Mesendoderm (in vitro differentiated cells): ENCODE results near the gene EXOSC5.
"Not testable (repeated sequence)": the region's sequence is repeated elsewhere in the genome, so short reads cannot be mapped to it uniquely, and the experiment has no call there.

Source experiments
- DNase-seq: peaks from one replicate; pipeline ENCODE4 v3.0.0; 2013
- H2AK5ac ChIP-seq: 2 replicates; pipeline ENCODE4 v1.6.1; 2013; ENCODE audit warnings: low read length, inconsistent platforms
- H2BK120ac ChIP-seq: 2 replicates; pipeline ENCODE4 v1.6.1; 2013; ENCODE audit warnings: low read depth, mild to moderate bottlenecking, low read length, moderate library complexity, mixed read lengths
- H2BK15ac ChIP-seq: replicated peaks from 2 replicates; pipeline ENCODE4 v1.6.1; 2013; ENCODE audit warnings: low read depth, mild to moderate bottlenecking, moderate library complexity
- H2BK5ac ChIP-seq: 2 replicates; pipeline ENCODE4 v1.6.1; 2013; ENCODE audit warnings: low read length, inconsistent platforms
- H3K18ac ChIP-seq: 2 replicates; pipeline ENCODE4 v1.6.1; 2013; ENCODE audit warnings: mild to moderate bottlenecking, low read length, mixed read lengths
- H3K23ac ChIP-seq: one replicate; pipeline ENCODE4 v1.6.1; 2013; ENCODE audit warnings: low read length
- H3K27ac ChIP-seq: 2 replicates; pipeline ENCODE4 v1.5.1; 2013; ENCODE audit warnings: low read depth, mild to moderate bottlenecking, inconsistent platforms, low read length, moderate library complexity
- H3K27me3 ChIP-seq: 2 replicates; pipeline ENCODE4 v1.6.1; 2013; ENCODE audit warnings: low read length, control low read depth, mild to moderate bottlenecking, inconsistent platforms; ENCODE audit not compliant: insufficient read depth, poor library complexity
- H3K36me3 ChIP-seq: 2 replicates; pipeline ENCODE4 v1.6.1; 2013; ENCODE audit warnings: low read length, inconsistent platforms; ENCODE audit not compliant: control insufficient read depth, insufficient read depth
- H3K4ac ChIP-seq: one replicate; pipeline ENCODE4 v1.6.1; 2013; ENCODE audit warnings: low read depth, mild to moderate bottlenecking, low read length, moderate library complexity
- H3K4me1 ChIP-seq: 2 replicates; pipeline ENCODE4 v1.6.1; 2013; ENCODE audit warnings: low read depth, low read length, inconsistent platforms; ENCODE audit not compliant: control insufficient read depth
- H3K4me2 ChIP-seq: 2 replicates; pipeline ENCODE4 v1.6.1; 2013; ENCODE audit warnings: low read length
- H3K4me3 ChIP-seq: 2 replicates; pipeline ENCODE4 v1.5.1; 2013; ENCODE audit warnings: mild to moderate bottlenecking, low read length
- H3K56ac ChIP-seq: one replicate; pipeline ENCODE4 v1.6.1; 2013; ENCODE audit warnings: low read length
- H3K79me1 ChIP-seq: 2 replicates; pipeline ENCODE4 v1.6.1; 2013; ENCODE audit warnings: low read length, inconsistent platforms
- H3K79me2 ChIP-seq: 2 replicates; pipeline ENCODE4 v1.6.1; 2013; ENCODE audit warnings: mild to moderate bottlenecking, low read length; ENCODE audit not compliant: control insufficient read depth, insufficient read depth
- H3K9ac ChIP-seq: 2 replicates; pipeline ENCODE4 v1.6.1; 2013; ENCODE audit warnings: low read length, inconsistent platforms
- H4K5ac ChIP-seq: one replicate; pipeline ENCODE4 v1.6.1; 2013; ENCODE audit warnings: low read length
- H4K8ac ChIP-seq: one replicate; pipeline ENCODE4 v1.6.1; 2013; ENCODE audit warnings: low read depth, mild to moderate bottlenecking, control low read depth, low read length, moderate library complexity
- WGBS: extraction: QIAGEN DNeasy Blood & Tissue Kit; methylation state at CpG from one replicate; pipeline ENCODE4 v1.1.7; 2013; ENCODE audit warnings: low lambda C conversion rate, missing lambda C conversion rate; ENCODE audit not compliant: insufficient coverage; ENCODE audit errors: extremely low coverage; 5-methylcytosine and 5-hydroxymethylcytosine counted together

EXOSC5 gene

GRCh38 chr19:41391618-41392017 is 5.5 kb downstream of the EXOSC5 start:
- no peak for DNase-seq
- H4K8ac ChIP-seq: no peak overlapping the region
- H2AK5ac ChIP-seq: no peak overlapping the region
- no peaks in the 10 kb centered on the region for H3K27me3 ChIP-seq
- H3K79me2 ChIP-seq: peaks cover 9% of the 10 kb centered on the region
- H4K5ac ChIP-seq: no peak overlapping the region
- peaks cover 5% of the 10 kb centered on the region for H3K36me3 ChIP-seq
- H3K27ac ChIP-seq: no peak overlapping the region
- no peak overlapping the region for H3K4ac ChIP-seq
- H3K79me1 ChIP-seq: peaks cover 6% of the 10 kb centered on the region
- no peak overlapping the region for H3K56ac ChIP-seq
- H3K9ac ChIP-seq: no peak overlapping the region
- no peak overlapping the region for H3K23ac ChIP-seq
- no CpG with 5 or more reads among the region's 11 CpGs for WGBS
- H3K4me3 ChIP-seq: no peak overlapping the region
- H2BK5ac ChIP-seq: no peak overlapping the region
- no peak overlapping the region for H3K18ac ChIP-seq
- no peaks in the 10 kb centered on the region for H3K4me1 ChIP-seq
- no peak overlapping the region for H2BK15ac ChIP-seq
- no peak overlapping the region for H2BK120ac ChIP-seq
- H3K4me2 ChIP-seq: no peak overlapping the region

DNA sequence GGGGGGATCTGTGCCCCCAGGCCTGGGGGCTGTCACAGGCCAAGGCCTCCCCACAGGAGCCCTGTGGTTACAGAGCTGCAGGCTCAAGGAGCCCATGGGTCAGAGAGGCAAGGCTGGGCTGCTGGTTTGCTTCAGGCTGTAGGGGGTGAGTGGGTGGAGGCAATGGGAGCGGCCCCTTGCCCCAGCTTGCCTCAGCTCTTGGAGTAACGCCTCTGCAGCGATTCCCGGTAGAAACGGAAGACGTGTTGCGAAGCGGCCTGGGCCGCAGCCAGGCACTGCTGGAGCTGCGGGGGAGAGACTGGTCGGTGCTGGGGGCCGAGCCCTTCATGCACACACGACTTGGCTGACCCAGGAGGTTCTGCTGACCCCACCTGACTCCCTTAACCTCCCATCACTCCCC is 10.7 kb downstream of the EXOSC5 start:
- Histone ChIP-seq H3K36me3 (peaks cover under 1% of the 10 kb centered on the region), H4K5ac (no peak overlapping the region), H2BK5ac (no peak overlapping the region), H3K23ac (no peak overlapping the region), H3K4me3 (no peak overlapping the region), H3K27ac (no peak overlapping the region), H2BK120ac (no peak overlapping the region), H2AK5ac (no peak overlapping the region), H3K4me1 (no peaks in the 10 kb centered on the region), H3K56ac (no peak overlapping the region), H3K18ac (no peak overlapping the region), H3K4ac (no peak overlapping the region), H3K79me1 (no peaks in the 10 kb centered on the region), H3K79me2 (no peaks in the 10 kb centered on the region), H4K8ac (no peak overlapping the region), H3K27me3 (no peaks in the 10 kb centered on the region), H3K9ac (no peak overlapping the region), H3K4me2 (no peak overlapping the region), H2BK15ac (no peak overlapping the region)
- DNase-seq: no peak
- no CpG with 5 or more reads among the region's 13 CpGs for WGBS

DNA sequence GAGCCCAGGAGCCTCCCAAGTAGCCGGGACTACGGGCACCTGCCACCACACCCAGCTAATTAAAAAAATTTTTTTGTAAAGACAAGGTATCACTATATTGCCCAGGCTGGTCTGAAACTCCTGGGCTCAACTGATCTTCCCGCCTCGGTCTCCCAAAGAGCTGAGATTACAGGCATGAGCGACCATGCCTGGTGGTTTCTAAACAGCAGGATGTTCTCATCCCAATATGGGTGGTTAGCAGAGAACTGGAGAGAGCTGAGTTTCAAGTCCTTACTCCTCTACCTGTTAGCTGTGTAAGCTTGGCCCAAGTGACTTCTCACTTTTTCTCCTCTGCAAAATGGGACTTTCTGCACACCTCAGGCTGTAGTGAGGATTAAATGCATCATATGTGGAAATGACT is 12.8 kb downstream of the EXOSC5 start:
- Histone ChIP-seq H2AK5ac (no peak overlapping the region), H2BK15ac (no peak overlapping the region), H3K36me3 (no peaks in the 10 kb centered on the region), H2BK120ac (no peak overlapping the region), H3K56ac (no peak overlapping the region), H3K9ac (no peak overlapping the region), H3K4me3 (no peak overlapping the region), H3K4me1 (no peaks in the 10 kb centered on the region), H3K79me1 (no peaks in the 10 kb centered on the region), H3K27me3 (no peaks in the 10 kb centered on the region), H2BK5ac (no peak overlapping the region), H3K79me2 (no peaks in the 10 kb centered on the region), H4K8ac (no peak overlapping the region), H3K18ac (no peak overlapping the region), H4K5ac (no peak overlapping the region), H3K4me2 (no peak overlapping the region), H3K23ac (no peak overlapping the region), H3K4ac (no peak overlapping the region), H3K27ac (no peak overlapping the region)
- no CpG with 5 or more reads among the region's 5 CpGs for WGBS
- no peak for DNase-seq

DNA sequence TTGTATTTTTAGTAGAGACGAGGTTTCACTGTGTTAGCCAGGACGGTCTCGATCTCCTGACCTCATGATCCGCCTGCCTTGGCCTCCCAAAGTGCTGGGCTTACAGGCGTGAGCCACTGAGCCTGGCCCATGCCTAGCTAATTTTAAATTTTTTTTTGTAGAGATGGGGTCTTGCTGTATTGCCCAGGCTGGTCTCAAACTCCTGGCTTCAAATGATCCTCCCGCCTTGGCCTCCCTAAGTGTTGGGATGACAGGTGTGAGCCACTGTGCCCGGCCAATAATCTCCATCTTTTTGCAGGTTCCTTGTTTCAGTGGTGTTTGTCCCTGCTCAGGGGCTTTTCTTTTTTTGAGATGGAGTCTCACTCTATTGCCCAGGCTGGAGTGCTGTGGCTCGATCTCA is 15.6 kb downstream of the EXOSC5 start:
- not testable (repeated sequence) for H2BK15ac ChIP-seq, H3K36me3 ChIP-seq, H2BK5ac ChIP-seq, H3K18ac ChIP-seq, H2AK5ac ChIP-seq, H4K5ac ChIP-seq, H3K4ac ChIP-seq, H3K27me3 ChIP-seq, H3K23ac ChIP-seq, H3K56ac ChIP-seq, H3K4me3 ChIP-seq, H4K8ac ChIP-seq, H3K27ac ChIP-seq, H2BK120ac ChIP-seq, DNase-seq, H3K79me1 ChIP-seq, H3K4me2 ChIP-seq, H3K4me1 ChIP-seq, H3K79me2 ChIP-seq, H3K9ac ChIP-seq
- no CpG with 5 or more reads among the region's 8 CpGs for WGBS

GRCh38 chr19:41377977-41378709 is 19.0 kb downstream of the EXOSC5 start:
- Histone ChIP-seq H2BK5ac (no peak overlapping the region), H3K27ac (no peak overlapping the region), H3K56ac (no peak overlapping the region), H3K36me3 (no peaks in the 10 kb centered on the region), H3K4me2 (no peak overlapping the region), H3K9ac (no peak overlapping the region), H2BK15ac (no peak overlapping the region), H2BK120ac (no peak overlapping the region), H3K4me3 (no peak overlapping the region), H3K4me1 (no peaks in the 10 kb centered on the region), H3K4ac (no peak overlapping the region), H3K23ac (no peak overlapping the region), H4K5ac (no peak overlapping the region), H2AK5ac (no peak overlapping the region), H3K18ac (no peak overlapping the region), H3K79me2 (no peaks in the 10 kb centered on the region), H3K27me3 (no peaks in the 10 kb centered on the region), H3K79me1 (peaks cover 2% of the 10 kb centered on the region), H4K8ac (no peak overlapping the region)
- DNase-seq: peak; percentile 80
- WGBS: no CpG with 5 or more reads among the region's 9 CpGs

- Histone ChIP-seq H3K36me3 (no peaks in the 10 kb centered on the region), H3K27me3 (no peaks in the 10 kb centered on the region), H3K56ac (peak overlapping the region; percentile 88), H3K4me3 (no peak overlapping the region), H2BK5ac (no peak overlapping the region), H2BK15ac (no peak overlapping the region), H4K5ac (no peak overlapping the region), H3K9ac (peak overlapping the region; percentile 80), H3K4me1 (no peaks in the 10 kb centered on the region), H3K27ac (no peak overlapping the region), H2AK5ac (no peak overlapping the region), H2BK120ac (no peak overlapping the region), H3K23ac (peak overlapping the region; percentile 15), H4K8ac (no peak overlapping the region), H3K79me2 (no peaks in the 10 kb centered on the region), H3K4ac (no peak overlapping the region), H3K79me1 (peaks cover 2% of the 10 kb centered on the region), H3K18ac (no peak overlapping the region), H3K4me2 (peak overlapping the region; percentile 85)
- WGBS: no CpG with 5 or more reads among the region's 8 CpGs
- DNase-seq: no peak
Measured at GRCh38 chr19:41376998-41377365, 20.2 kb downstream of the EXOSC5 start.
